IMR-90 (cell line): Measurements from ENCODE around the gene C6orf47. TPM values are rescaled to one million over a fixed set of nuclear protein-coding genes. Genes with fewer than 3 reads are reported as not detected.

Experiments
- ELK1 ChIP-seq: fragments of 150-350 bp; IDR thresholded peaks from 2 replicates; pipeline ENCODE4 v1.6.1; 2016; ENCODE audit warnings: low read depth, mild to moderate bottlenecking, low read length, moderate library complexity, borderline replicate concordance
- SMC3 ChIP-seq: fragments of 150-350 bp; IDR thresholded peaks from 2 replicates; pipeline ENCODE4 v1.6.1; 2016; ENCODE audit warnings: low read depth, mild to moderate bottlenecking, antibody characterized with exemption, low read length, moderate library complexity
- polyA plus RNA-seq, 3 experiments: library from polyadenylated mRNA; depleted of rRNA; stranded (reverse); fragments of >200 nt; gene quantifications; 2 replicates each; pipeline ENCODE4 v1.2.3, GENCODE V29; 2012; ENCODE audit warnings: low replicate concordance in 1 of 3
- total RNA-seq: library from RNA; depleted of rRNA; stranded (reverse); fragments of >200 nt; gene quantifications from 2 replicates; pipeline ENCODE4 v1.2.3, GENCODE V29; 2012

The C6orf47 gene
- total and polyA plus RNA-seq, 2 of the 4 experiments (the other 2 are of a cell fraction): 8.9 to 14.2 TPM

GRCh38 chr6:31654574-31655348 lies 5.8 kb downstream of the C6orf47 start (continued):
- TF ChIP-seq ELK1: no peak
- no peak for TF ChIP-seq SMC3
